ENCODE results near the gene LSR. TPM values are rescaled to one million over a fixed set of nuclear protein-coding genes. Genes with fewer than 3 reads are reported as not detected.

LSR gene
- total RNA-seq, 1 experiment from 2014 or later = 64.7 TPM

- DNase-seq (ENCODE audit: low read depth, low spot score) = no peak
- intact Hi-C loops (cut with micrococcal nuclease; ENCODE audit: unreplicated experiment) (no loop called here), in situ Hi-C loops (cut with HindIII; ENCODE audit: low pct_unique_long_range_greater_than_20kb, low sequenced_read_pairs) (no loop called here)
- BruUV-seq (replicated peaks) = no TSS peak
- ATAC-seq = no peak
- Histone ChIP-seq H3K36me3 (ENCODE audit: control insufficient read depth, insufficient read depth, low read length) (no peaks in the 10 kb centered on the region), H3K4me1 (ENCODE audit: control insufficient read depth, insufficient read depth, low read length) (no peaks in the 10 kb centered on the region; the same call in 1 of the 2 replicates), H3K27me3 (ENCODE audit: control insufficient read depth, insufficient read depth, low read length) (no peaks in the 10 kb centered on the region), H3K4me3 (ENCODE audit: low read depth in 2 of 2, low read length in 2 of 2) (no peak overlapping the region), H3K27ac (ENCODE audit: low read length) (no peak overlapping the region), H3K9me3 (ENCODE audit: control insufficient read depth, insufficient read depth, low read depth, low read length) (no peaks in the 10 kb centered on the region)
- ChIA-PET CTCF (no interaction called here), POLR2A (no interaction called here)
- TF ChIP-seq REST (IDR thresholded peaks at IDR 0.05; ENCODE audit: insufficient read depth in 1 of 2, low read depth in 2 of 2, low read length in 1 of 2) (no peak), CTCF (IDR thresholded peaks at IDR 0.05) (no peak), POLR2AphosphoS5 (IDR thresholded peaks at IDR 0.05; ENCODE audit: low read depth, low read length) (no peak), TCF7L2 (IDR thresholded peaks at IDR 0.05; ENCODE audit: low read depth, low read length) (no peak), SIN3A (IDR thresholded peaks at IDR 0.05; ENCODE audit: borderline replicate concordance, insufficient read depth, low read depth, low read length) (no peak)
Observed at GRCh38 chr19:35314858-35315470, 66.2 kb downstream of the LSR start.

GRCh38 chr19:35315883-35316282 lies 67.1 kb downstream of the LSR start:
- Histone ChIP-seq H3K4me1 (ENCODE audit: control insufficient read depth, insufficient read depth, low read length) (no peaks in the 10 kb centered on the region; the same call in 1 of the 2 replicates), H3K27me3 (ENCODE audit: control insufficient read depth, insufficient read depth, low read length) (no peaks in the 10 kb centered on the region), H3K27ac (ENCODE audit: low read length) (no peak overlapping the region), H3K4me3 (ENCODE audit: low read depth in 2 of 2, low read length in 2 of 2) (no peak overlapping the region), H3K36me3 (ENCODE audit: control insufficient read depth, insufficient read depth, low read length) (no peaks in the 10 kb centered on the region), H3K9me3 (ENCODE audit: control insufficient read depth, insufficient read depth, low read depth, low read length) (no peaks in the 10 kb centered on the region)
- ChIA-PET POLR2A (no interaction called here), CTCF (no interaction called here)
- TF ChIP-seq TCF7L2 (IDR thresholded peaks at IDR 0.05; ENCODE audit: low read depth, low read length) (no peak), SIN3A (IDR thresholded peaks at IDR 0.05; ENCODE audit: borderline replicate concordance, insufficient read depth, low read depth, low read length) (no peak), CTCF (IDR thresholded peaks at IDR 0.05) (no peak), POLR2AphosphoS5 (IDR thresholded peaks at IDR 0.05; ENCODE audit: low read depth, low read length) (no peak), REST (IDR thresholded peaks at IDR 0.05; ENCODE audit: insufficient read depth in 1 of 2, low read depth in 2 of 2, low read length in 1 of 2) (no peak)
- no peak for ATAC-seq
- in situ Hi-C loops (cut with HindIII; ENCODE audit: low pct_unique_long_range_greater_than_20kb, low sequenced_read_pairs) = no loop called here
- DNase-seq (ENCODE audit: low read depth, low spot score) = no peak
- intact Hi-C loops (cut with micrococcal nuclease; ENCODE audit: unreplicated experiment) = no loop called here
- BruUV-seq (replicated peaks) = no TSS peak

Measured in Panc1 (cell line).